GM18517 (cell line): ENCODE data around the gene UPK3A.

Experiments
- ATAC-seq: cut with Tn5 transposase; IDR thresholded peaks from one replicate; pipeline ENCODE4 v1.9.1; 2021; ENCODE audit warnings: mild to moderate bottlenecking, moderate library complexity; ENCODE audit not compliant: unreplicated experiment

The UPK3A gene

GRCh38 chr22:45284705-45285262, at the start of gene UPK3A:
UPK3A (plus strand) TSS chr22:45284949; CDS start chr22:45285014, 65 bp downstream.
- no peak for ATAC-seq

- no peak for ATAC-seq
These were observed 49.5 kb upstream of the UPK3A start for GRCh38 chr22:45235101-45235777.

- ATAC-seq = no peak
These were observed 48.9 kb upstream of the UPK3A start for GRCh38 chr22:45235851-45236342.

GRCh38 chr22:45237065-45237990, 47.4 kb upstream of the UPK3A start:
- no peak for ATAC-seq

GRCh38 chr22:45238076-45238956, 46.4 kb upstream of the UPK3A start:
- no peak for ATAC-seq

GRCh38 chr22:45238957-45239680, 45.6 kb upstream of the UPK3A start:
- ATAC-seq = no peak

- ATAC-seq = no peak
These were observed 45.1 kb upstream of the UPK3A start for GRCh38 chr22:45239681-45240051.

GRCh38 chr22:45240104-45240809, 44.5 kb upstream of the UPK3A start:
- no peak for ATAC-seq

GRCh38 chr22:45240810-45241631, 43.7 kb upstream of the UPK3A start, which contains the start of gene KIAA0930:
KIAA0930 (minus strand) TSS chr22:45240894; CDS start chr22:45240703, 191 bp downstream.
- no peak for ATAC-seq

GRCh38 chr22:45242778-45243191, 42.0 kb upstream of the UPK3A start:
- no peak for ATAC-seq

- ATAC-seq = no peak
These were observed 39.8 kb upstream of the UPK3A start for GRCh38 chr22:45244916-45245315.

- no peak for ATAC-seq
These were observed 38.4 kb upstream of the UPK3A start for GRCh38 chr22:45246060-45246985.

GRCh38 chr22:45248832-45249561, 35.8 kb upstream of the UPK3A start:
- peak; percentile 78 for ATAC-seq

- no peak for ATAC-seq
These were observed 32.9 kb upstream of the UPK3A start for GRCh38 chr22:45251825-45252224.

GRCh38 chr22:45253039-45253641, 31.6 kb upstream of the UPK3A start:
- ATAC-seq = no peak

GRCh38 chr22:45254388-45254787, 30.4 kb upstream of the UPK3A start:
- ATAC-seq = peak; percentile 18
